NCI-H146 (cell line): ENCODE results near the gene PRDX1.
"Not testable (repeated sequence)": the region's sequence is repeated elsewhere in the genome, so short reads cannot be mapped to it uniquely, and the experiment has no call there.

ENCODE experiments used
- DNase-seq: peaks from one replicate; lab custom pipeline; 2025; lab: John Stamatoyannopoulos, UW

Gene PRDX1

DNA sequence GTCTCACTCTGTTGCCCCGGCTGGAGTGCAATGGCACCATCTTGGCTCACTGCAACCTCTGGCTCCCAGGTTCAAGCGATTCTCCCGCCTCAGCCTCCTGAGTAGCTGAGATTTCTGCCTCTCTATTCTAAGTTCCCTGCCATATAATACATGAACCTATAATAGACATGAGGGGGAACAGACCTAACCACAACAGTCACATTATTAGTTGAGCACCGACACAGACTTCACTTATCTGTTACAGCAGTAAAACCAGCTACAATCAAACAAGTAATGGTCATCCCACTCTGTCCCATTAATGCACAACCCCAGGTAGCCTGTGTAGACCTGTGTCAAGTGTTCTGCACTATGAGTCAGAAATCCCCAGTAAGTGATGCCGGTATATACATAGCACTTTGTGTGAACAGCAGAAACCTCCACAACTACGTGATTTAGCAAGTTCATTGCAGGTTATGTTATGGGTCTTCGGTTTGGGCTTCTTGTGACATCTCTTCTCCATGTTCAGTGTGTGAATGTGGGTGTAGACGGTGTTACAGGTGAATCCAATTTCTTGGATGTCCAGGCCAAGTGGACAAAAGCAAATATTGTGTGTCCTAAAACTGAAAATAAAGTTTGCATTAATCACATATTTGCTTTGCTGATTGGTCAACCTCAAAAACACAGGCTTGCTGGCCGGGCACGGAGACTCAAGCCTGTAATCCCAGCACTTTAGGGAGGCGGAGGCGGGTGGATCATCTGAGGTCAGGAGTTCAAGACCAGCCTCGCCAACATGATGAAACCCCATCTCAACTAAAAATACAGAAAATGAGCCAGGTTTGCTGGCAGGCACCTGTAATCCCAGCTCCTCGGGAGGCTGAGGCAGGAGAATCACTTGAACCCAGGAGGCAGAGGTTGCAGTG is 18.0 kb downstream of the PRDX1 start:
- no peak for DNase-seq

DNA sequence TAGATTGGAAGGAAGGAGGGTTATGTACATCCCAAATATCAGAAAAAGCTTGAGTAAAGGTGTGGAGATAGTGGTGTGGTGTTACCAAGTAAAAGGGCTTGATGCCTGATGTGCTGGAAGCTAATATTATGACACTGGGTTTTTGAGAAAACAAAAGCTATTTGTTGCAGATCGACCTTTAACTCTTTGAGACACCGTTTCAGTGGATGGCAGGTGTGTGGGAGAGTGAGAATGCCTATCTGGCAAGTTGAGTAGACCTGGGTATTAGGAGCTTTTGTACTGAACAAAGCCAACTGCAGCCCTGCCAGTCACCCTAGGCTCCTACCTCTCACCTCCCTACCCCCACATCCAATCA is 20.2 kb downstream of the PRDX1 start:
- DNase-seq, result no peak

DNA sequence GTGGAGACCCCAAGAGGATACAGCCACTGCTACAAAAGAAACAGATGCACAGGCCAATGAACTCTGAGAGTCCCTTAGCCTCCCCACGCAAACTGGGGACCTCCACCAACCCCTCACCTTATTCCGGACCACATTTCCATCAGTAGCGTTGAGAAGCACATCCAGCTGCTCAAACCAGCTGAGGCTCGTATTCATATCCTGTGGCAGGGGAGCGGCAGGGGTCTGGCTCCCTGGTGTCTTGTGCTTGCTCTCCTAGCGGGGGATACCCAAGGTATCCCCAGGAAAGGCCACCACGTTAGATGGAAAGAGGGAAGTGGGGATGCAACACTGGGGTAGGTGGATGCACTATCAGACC is 22.3 kb downstream of the PRDX1 start:
- peak; percentile 46 for DNase-seq

DNA sequence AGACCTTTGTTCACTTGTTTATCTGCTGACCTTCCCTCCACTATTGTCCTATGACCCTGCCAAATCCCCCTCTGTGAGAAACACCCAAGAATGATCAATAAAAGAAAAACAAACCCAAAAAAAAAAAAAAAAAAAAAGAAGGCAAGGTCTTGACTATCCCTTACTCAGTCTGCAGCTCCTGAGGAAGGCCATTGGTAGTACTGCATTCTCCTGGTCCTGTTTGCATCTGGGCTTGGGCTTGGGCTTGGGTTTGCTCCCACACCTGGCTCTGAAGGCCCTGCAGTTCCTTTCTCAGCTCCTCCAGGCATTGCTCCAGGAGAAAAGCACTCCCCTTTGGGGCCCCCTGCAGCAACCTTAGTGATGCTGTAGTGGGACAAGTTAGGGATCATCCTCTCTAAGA is 23.4 kb downstream of the PRDX1 start:
- DNase-seq, result no peak

DNA sequence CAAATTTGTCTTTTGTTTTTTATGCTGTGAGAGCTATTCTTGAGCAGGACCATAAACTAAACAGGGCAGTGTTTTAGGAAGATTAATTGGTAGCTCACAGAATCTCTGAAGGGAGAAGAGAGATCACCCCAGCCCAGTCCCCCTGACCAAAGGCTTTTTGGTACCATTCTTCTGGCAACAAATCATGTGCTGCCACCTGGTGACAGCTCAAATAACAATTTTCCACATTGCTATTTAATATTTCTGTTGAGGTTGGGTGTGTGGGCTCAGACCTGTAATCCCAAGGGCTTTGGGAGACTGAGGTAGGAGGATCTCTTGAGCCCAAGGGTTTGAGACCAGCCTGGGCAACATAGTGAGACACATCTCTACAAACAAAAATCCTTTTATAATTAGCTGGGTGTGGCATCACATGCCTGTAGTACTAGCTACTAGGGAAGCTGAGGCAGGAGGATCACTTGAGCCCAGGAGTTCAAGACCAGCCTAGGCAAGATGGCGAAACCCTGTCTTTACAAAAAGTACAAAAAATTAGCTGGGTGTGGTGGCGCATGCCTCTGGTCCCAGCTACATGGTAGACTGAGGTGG is 28.5 kb downstream of the PRDX1 start:
- DNase-seq, result peak; percentile 41

DNA sequence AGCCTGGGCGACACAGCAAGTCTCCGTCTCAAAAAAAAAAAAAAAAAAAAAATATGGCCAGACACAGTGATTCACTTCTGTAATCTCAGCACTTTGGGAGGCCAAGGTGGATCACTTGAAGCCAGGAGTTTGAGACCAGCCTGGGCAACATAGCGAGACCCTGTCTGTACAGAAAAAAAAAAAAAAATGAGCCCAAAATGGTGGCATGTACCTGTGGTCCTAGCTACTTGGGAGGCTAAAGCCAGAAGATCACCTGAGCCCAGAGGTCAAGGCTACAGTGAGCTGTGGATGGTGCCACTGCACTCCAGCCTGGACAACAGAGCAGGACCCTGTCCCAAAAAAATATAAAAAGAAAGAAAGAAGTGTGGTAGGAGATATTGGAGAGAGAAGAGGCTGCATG is 29.0 kb downstream of the PRDX1 start:
- DNase-seq, result no peak

DNA sequence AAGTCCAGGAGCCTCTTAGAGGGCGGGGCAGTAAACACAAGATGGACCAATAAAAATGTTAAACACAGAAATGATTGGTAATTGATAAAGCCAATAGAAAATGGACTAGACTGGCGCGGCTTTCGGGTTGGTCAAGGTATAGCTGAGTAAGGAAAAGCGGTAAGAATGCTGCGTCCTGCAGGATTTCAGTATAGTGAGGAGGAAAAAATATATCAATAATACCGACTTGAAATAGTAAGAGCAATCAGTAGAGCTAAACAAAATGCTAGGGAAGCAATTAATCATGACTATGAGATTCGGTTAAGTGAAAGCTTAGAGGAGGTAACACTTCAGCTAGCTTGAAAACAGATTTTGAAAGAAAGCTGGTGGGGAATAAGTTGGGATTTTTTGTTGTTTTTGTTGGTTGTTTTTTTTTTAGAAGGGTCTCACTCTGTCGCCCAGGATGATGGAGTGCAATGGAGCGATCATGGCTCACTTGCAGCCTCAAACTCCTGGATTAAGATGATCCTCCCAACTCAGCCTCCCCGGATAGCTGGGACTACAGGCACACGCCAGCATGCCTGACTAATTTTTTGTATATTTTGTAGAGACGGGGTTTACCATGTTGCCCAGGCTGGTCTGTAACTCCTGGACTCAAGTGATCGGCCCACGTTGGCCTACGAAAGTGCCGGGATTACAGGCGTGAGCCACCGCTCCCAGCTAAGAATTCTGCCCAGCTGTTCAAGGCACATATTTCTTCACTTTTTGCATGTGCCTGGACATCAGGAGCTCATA is 30.0 kb downstream of the PRDX1 start:
- DNase-seq, result no peak

DNA sequence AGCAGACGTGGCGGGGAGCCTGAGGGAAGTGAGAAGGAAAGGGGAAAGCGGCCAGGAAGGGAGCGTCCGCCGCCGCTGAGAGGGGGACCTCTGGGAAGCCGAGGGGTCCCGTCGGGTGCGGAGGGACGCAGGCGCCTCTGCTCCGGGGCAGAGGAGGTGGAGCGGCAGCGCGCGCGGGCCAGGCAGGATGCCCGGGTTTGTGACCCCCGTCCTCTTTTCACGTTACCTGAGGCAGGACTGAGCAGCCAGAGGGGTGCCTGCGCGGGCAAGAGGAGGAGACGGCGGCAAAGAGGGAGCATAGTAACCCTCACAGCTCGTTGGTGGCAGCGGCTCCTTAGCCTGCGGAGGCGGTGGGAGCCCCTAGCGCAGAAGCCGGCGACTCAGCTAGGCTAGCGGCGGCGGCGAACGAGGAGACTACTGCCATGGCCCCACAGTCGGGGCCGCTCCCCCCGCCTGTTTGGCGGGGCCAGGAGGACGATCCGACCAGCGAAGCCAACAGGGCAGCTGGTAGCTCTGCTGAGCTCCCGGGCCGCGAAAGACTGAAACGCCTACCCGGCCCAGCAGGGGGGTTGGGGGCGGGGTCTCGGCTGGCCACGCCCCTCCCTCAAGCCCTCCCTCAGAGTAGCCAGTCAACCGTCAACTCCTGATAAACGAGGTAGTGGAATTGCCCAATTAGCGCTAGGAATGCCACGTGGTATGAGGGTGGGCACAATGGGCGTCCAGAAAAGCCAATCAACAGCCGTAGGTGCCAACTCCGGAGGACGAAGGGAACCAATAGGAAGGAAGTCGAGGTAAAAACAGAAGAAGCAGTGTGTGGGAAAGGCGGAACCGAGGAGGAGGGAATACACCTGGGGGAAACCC is 30.8 kb downstream of the PRDX1 start, which contains the start of gene TESK2:
TSS of gene TESK2 (minus strand) at position 538 of the 861 bp plus-strand sequence. CDS start 33,378 bp downstream, outside the sequence.
- peak; percentile 99 for DNase-seq

DNA sequence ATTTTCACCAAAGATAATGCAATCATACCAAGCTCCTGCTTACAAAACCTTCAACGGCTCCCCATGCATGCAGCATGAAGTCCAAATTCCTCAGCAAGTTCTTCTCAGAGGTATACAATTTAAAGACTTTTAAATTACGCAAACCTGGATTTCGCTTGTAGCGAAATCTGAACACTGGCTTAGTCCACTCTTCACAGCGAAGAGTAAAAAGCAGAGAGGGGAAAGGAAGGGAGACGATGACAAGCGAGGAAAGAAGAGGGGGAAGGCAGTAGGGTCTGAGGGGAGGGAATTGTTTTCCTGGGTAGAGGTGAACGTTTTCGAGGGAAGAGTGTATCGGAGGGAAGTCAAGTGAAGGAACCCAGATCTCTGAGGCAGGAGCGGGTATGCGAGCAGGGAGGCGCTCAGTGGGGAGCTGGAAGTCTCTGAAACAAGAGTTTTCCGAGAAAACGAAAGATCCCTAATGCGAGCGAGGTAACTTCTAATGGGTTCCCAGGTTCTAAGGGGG is 31.5 kb downstream of the PRDX1 start:
- no peak for DNase-seq

DNA sequence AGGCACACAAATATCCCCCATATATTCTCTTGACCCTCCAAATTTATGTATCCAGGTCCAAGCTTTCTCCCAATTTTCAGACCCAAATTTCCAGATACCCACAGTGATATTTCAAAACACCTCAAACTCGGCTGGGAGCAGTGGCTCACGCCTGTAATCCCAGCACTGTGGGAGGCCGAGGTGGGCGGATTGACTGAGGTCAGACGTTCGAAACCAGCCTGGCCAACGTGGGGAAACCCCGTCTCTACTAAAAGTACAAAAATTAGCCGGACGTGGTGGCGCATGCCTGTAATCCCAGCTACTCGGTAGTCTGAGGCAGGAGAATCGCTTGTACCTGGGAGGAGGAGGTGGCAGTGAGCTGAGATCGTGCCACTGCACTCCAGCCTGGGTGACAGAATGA is 32.3 kb downstream of the PRDX1 start:
- DNase-seq, result not testable (repeated sequence)

DNA sequence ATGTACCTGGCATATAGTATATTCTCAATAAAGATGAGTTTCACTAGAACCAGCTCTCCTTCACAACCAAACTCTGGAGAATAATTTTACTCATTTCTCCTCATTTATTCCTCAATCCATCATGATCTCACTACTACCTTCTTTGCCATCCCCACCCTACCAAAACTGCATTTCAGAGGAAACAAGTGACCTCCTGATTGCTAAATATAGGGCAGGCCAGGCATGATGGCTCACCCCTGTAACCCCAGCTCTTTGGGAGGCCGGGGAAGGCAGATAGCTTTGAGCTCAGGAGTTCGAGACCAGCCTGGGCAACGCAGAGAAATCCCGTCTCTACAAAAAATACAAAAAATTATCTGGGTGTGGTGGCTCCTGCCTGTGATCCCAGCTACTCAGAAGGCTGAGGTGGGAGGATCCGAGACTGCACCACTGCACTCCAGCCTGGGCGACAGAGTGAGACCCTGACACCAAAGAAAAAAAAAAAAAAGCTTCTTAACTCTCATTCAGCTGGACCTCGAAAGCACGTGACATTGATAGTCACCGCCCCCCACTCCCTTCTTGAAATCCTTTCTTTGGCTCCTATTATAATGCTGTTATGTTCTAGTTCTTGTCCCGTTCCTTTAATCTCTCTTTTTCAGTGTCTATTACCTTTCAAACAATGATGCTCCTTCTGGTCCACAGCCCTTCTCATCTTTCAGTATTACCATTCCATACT is 32.9 kb downstream of the PRDX1 start:
- DNase-seq, result no peak

DNA sequence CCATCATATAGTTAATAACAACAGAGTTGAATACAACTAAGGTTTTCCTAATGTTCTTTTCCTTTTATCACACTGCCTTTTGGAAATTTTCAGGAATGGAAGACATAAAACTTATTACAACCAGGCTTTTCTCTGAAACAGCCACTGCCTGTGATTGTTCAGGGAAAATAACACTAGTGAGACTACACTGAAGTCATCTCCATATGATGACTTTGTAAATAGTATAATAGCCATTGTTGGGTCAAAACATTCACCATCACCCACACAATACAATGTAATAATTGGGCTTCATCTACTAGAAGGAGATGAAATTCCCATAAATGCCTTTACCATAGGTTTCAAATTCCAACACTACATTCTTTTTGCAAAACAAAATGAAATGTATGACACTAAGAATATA is 35.7 kb downstream of the PRDX1 start:
- DNase-seq, result no peak

DNA sequence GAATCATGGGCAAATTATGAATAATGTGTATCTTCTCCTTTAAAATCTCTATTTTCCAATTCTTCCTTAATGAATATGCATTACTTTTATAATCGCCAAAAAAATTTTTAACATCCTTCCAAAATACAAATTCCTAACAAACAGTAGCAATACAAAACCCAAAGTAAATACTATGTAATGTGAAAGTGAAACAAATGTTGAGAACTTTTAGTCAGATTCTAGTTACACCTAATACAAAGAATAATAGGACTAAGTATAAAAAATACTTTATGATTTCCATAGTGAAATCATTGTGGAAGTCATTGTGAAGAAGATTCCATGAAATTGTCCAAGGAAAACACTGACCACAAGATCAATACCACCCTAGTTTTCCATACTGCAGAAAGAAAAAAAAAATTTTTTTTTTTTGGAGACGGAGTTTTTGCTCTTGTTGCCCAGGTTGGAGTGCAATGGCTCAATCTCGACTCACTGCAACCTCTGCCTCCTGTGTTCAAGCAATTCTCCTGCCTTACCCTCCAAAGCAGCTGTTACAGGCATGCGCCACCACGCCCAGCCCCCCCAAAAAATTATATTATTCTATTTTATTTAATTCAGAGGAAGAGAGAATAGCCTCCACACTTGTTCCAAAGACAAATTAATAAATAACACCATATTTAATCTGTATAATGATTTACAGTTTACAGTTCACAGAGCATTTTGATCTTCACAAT is 42.5 kb downstream of the PRDX1 start:
- no peak for DNase-seq

DNA sequence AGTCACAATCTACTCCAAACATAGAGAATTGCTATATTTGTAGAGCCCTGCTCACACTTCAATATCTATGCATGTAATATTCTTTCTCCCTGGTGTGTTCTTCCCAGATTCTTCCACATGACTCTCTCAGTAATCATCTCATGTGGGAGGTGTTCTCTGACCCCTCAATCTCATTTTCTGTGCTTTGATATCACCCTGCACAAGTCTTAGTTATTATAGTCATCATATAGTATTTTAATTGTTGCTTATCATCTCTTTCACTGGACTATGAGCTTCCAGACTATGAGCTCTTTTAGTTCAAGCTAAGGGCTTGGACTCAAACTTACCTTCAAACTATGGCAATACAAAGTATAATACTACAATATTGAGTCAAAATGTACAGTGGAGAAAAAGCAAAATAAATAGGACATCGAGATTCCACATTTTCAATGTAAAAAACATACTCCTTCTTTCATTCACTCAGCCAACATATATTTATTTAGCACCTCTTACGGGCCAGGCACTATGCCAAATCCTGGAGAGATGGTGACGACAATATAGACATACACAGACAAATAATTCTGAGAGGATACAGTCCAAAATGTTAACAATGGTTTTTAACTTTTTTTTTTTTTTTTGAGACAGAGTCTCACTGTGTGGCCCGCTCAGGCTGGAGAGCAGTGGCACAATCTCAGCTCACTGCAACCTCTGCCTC is 43.4 kb downstream of the PRDX1 start:
- no peak for DNase-seq

DNA sequence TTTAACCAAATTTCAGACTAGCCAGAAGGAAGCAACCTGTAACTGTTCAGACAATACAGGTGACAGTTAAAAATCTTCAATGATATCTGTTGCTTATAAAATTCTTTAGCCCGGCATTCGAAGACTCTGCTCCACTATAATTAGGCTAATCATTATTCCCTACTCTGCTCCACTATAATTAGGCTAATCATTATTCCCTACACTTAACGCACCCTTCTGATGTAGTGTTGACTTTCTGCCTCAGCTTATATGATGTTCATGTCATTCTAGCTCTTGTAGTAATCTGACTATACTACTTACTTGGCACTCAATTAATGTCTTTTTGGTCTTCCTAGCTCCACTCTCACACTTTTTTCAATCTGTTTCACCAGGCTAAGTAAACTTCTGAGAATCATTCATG is 44.0 kb downstream of the PRDX1 start:
- DNase-seq, result no peak

DNA sequence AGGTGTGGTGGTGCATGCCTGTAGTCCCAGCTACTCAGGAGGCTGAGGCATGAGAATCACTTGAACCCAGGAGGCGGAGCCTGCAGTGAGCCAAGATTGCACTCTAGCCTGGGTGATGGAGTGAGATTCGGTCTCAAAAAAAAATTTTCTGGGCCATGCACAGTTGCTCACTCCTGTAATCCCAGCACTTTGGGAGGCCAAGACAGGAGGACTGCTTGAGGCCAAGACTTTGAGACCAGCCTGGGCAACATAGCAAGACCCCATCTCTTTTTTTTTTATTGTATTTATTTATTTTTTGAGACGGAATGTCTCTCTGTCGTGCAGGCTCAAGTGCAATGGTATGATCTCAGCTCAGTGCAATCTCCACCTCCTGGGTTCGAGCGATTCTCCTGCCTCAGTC is 47.5 kb downstream of the PRDX1 start:
- DNase-seq, result not testable (repeated sequence)

DNA sequence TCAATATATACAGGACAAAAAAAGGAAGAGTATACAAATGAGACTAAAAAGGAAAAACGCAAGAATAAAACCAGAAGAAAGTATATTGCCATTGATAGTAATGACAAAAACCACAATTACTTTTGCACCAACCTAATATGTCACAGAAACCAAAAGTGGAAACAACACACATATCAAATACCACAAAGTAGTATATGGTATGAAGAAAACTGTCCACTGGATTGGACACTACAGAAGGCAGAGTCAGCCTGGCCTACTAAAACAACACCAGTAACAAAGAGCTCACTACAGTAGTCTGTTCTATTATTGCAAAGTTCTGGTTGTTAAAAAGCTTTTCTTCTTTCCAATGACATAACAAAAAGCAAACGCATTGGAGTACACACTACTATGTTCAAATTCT is 48.4 kb downstream of the PRDX1 start:
- DNase-seq, result no peak

DNA sequence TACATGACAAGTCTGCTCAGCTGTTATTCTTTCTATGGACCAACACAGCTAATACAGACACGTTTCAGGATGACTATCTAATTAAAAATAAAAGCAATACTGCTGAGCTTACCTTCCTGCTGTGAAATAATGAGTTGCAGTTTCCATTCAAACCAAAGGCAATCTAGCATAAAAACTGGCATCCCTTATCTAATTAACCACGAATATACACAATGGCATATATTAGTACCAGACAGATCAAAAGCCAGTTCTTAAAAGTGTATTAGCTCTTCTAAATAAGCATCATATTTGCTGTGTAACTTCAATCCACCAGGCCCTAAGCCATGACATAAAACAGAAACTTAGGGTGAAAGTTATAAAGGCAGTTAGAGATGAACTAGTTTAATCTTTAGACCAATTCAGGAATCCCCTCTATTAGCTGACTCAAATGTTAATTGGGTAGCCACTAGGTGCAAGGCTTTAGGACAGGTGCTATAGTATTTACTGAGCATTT is 51.3 kb downstream of the PRDX1 start:
- peak; percentile 7 for DNase-seq

DNA sequence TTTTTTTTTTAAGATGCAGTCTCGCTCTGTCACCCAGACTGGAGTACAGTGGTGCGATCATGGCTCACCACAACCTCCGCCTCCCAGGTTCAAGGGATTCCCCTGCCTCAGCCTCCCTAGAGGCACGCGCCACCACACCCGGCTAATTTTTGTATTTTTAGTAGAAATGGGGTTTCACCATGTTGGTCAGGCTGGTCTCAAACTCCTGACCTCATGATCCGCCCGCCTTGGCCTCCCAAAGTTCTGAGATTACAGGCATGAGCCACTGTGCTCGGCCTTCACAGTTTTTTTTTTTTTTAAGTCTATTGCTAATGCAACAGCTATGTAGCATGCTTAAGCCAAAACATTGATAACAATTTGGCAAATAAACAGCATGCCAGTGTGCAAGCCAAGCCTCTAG is 54.3 kb downstream of the PRDX1 start:
- not testable (repeated sequence) for DNase-seq

DNA sequence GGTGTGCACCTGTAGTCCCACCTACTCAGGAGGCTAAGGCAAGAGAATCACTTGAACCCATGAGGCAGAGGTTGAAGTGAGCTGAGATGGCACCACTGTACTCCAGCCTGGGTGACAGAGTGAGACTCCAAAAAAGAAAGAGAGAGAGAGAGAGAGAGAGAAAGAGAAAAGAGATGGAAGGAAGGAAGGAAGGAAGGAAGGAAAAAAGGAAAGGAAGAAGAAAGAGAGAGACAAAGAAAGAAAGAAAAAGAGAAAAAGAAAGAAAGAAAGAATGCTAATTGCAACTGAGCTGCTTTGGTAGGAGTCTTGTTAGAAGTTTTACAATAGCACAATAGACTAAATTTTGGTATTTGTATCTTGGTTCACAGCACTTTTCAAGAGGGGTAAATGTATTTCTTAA is 56.4 kb downstream of the PRDX1 start:
- no peak for DNase-seq
